Endometrium (tissue), 2 donors: Measurements from ENCODE around the gene SLCO2B1.

Experiments used
- FAIRE-seq: peaks from 2 replicates; lab custom pipeline; 2012; peaks lifted over from hg19 to GRCh38; lab: Jason Lieb, UNC
- donor health status: control.
- donor health status: control.

The SLCO2B1 gene

DNA sequence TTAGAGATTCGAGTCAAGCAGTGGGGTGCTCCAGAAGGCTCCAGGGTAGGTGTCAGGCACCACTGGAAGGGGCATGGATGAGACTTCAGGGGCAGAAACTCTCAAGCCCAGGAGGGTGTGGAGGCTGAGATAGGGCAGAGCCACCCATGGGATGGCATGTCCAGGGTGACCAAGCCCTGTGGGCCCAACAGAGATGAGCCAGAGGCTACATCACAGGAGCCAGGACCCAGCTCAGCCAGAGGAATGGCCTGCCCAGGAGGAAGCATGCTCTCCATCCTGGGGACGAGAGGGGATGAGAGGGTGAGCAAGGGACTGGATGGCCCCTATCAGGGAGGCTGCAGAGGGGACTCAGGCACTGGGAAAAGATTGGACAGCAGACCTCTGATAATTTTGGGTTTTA is 42.8 kb downstream of the SLCO2B1 start:
- no peak for FAIRE-seq

DNA sequence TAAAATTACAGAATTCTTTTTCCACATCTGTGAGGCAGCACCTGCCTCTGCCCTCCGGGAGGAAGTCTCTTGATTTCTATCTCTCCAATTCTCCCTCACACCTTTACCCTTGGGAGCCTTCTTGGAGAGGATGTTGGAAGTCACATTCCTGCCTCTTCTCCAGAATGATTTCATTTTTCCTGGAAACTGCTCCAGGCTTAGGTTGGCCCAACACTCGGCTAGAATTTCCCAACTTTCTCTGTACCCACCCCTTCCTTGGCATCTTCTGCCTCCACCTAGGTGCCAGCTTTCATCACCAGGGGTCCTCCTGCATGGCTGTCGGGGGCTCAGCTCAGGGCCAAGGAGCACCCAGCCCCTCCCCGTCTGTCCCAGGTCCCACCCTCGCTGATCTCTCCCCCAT is 43.2 kb downstream of the SLCO2B1 start:
- FAIRE-seq = no peak

DNA sequence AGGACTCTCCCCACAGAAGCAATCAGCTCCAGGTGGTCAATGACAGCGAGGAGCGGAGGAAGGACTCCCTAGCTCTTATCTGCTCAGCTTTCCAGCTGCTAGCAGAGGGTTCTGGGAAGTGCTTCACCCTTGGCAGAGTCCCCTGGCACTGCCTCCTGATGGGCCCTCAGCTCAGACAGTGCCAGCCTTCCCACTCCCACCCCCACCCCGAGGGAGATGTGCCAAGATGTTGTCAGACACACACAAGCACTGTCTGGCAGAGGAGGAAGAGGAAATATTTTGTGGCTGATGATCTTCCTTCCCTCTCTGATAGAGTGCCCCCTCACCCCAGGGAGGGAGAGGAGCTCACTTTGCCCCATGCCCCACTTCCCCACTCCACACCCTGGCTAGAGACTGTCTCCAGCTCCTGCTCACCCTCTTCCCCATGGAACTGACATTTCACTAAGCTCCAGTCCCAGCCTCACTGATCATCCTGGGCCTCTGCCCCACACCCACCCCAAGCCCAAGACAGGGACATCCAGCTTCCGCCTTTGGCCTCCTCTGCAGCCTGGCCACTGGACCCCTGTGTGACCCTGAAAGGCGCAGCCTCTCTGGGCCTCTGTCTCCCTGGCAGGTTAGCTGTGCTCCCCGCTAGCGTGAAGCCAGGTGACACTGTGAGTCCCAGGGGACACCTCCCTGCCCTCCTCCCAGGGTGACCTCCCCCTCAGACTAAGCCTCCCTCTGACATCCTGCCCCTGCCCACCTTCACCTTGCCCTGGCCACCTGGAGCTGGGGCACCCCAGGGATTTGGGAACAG is 44.5 kb downstream of the SLCO2B1 start:
- FAIRE-seq = no peak

DNA sequence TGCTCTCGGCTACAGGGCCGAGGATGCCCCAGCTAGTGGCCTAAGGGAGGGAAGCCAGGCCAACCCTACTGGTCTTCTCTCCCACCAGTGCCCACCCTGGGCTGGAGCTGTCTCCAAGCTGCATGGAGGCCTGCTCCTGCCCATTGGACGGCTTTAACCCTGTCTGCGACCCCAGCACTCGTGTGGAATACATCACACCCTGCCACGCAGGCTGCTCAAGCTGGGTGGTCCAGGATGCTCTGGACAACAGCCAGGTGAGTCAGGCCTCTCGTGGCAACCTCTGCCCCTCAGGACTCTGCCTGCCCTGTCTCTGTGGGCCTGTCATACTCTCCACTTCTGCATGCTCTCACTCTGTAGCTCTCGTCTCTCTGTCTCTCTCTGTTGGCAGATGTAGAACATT is 45.5 kb downstream of the SLCO2B1 start:
- no peak for FAIRE-seq

DNA sequence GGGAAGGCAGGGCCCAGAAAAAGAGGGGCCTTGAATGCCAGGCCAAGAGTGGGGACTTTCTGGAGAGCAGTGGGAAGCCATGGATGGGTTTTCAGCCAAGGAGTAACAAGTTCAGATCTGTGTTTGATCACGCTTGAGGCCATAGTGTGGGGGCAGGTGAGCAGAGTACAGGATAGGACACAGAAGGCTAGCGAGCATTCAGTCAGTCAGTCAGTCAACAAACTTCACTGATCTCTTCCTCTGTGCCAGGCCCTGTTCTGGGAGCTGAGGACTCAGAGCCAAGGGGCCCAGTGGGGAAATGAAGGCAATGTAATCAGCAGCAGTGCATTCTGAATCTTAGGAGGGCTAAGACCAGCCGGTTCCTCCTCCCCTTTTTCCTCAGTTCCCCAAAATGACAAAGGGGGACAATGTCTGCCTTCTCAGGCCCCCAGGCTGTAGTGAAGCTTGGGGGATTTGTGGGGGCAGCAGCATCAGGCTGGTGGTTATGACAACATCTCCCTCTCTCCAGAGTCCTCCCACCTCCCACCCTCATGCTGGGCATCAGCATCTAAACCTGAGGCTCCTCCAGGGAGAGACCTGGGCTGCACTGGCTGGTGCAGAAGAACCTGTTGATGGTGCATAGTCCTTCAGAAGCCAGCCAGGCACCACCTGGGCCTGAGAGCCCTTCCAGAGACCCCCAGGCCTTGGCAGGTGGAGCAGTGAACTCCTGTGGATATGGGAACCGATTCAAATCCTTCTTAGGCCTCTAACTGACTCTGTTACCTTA is 46.8 kb downstream of the SLCO2B1 start:
- FAIRE-seq = no peak

DNA sequence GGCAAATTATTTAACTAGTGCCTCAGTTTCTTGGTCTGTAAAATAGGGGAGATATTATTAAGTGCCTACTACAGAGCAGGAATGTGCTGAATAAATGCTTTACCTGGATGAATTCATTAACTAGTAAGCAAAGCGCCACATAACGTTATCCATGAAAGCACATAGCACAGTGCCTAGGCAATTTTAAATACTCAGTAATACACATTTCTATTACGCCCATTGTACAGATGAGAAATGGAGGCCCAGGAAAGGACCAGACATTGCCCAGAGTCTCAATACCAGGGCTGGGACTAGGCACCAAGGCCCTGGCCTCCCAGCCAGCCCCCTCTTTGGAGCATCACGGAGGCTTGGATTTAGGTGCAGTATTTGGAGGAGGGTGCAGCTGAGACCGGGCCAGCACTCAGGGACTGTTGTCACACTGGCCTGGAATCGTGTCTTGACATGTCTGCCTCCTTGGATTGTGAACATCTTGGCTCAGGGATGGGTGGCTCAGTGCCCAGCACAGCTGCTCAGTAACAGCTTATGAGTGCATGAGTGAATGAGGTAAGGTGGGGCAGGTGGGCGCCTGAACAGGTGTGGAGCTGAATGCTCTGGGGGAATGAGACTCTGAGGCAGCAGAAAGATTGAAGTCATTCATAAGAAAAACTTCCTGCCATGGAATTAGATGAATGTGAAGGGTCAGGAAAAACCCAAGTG is 47.5 kb downstream of the SLCO2B1 start:
- no peak for FAIRE-seq

DNA sequence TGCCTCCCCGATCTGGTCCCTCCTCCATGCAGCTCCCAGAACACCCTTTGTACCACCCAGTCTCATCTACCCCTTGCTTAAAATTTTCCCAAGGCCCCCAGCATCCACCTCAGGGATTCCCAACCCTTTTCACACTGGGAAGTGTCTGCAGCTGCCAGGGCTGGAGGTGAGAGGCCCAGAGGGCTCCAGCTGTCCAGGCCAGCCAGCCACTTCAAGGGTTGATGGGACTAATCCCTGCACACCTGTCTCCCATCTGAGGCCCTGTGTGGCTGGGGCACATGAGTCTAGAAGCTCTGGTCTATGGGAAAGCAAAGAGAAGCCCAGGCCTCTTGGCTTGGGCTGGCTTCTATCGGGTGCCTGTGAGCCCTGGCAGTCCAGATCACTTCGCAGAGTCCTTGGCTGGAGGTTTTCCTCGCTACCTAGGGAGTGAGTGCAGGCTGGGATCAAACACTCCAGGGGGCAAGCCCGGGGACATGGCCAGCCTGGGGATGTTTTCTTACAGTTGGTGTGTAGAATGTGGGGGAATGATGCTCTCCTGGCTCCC is 48.6 kb downstream of the SLCO2B1 start:
- FAIRE-seq = no peak

DNA sequence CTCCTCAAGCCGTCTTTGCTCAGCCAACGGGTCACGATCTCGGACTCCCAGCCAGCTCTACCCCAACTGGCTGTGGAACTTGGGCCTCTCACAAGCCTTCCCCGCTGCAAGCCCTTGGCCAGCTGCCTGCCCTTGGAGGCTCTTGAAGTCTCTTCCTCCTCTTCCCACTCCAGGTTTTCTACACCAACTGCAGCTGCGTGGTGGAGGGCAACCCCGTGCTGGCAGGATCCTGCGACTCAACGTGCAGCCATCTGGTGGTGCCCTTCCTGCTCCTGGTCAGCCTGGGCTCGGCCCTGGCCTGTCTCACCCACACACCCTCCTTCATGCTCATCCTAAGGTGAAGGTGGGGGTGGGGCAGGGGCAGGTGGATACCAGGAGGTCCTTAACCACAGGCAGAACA is 49.1 kb downstream of the SLCO2B1 start:
- no peak for FAIRE-seq

DNA sequence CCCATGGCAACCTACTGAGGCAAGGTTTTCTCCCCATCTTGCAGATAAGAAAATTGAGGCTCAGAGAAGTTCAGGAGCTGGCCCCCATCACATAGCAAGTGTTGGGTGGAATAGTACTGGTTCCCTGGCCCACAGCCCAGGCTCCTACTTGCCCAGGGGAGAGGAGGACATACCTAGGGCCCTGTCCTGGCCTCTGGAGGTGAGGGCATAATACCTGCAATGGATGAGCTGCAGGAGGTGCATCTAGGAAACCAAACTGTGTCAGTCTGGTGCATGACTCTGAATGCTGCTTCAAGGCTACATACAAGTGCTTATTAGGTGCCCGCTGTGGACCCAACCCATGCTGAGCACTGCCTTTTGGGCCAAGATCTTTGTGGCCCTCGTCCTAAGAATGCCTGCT is 49.6 kb downstream of the SLCO2B1 start:
- no peak for FAIRE-seq

DNA sequence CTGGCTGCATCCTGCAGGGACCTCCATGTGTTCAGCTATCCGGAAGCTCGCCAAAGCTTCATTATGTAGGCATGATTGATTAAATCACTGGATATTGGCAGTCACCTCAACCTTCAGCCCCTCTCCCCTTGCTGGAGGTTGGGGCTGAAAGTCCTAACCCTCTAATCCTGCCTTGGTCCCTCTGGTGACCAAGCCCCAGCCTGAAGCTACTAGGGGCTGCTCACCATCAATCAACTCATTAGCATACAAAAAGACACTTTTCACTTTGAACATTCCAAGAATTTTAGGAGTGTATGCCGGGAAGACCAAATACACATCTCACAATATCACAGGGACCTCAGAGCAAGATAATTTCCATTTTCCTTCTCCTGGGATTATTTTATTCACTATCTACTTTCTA is 50.9 kb downstream of the SLCO2B1 start:
- FAIRE-seq = no peak

DNA sequence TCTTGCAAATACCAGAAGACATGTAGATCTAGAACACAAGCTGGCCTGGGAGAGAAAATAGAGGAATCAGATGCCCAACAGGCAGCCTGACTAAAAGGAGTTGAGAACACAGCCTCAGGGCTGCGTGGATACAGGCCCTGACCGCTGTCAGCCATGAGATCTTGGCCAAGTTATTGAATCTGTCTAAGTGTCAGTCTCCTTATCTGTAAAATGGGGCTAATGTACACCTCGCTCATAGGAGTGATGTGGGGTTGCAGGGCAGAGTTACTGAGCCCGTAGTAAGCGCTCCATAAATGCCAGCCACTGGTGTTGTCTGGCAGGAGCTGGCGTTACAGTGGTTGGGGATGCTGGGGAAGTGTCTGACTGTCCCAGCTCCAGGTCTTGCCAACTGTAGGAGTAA is 51.3 kb downstream of the SLCO2B1 start:
- no peak for FAIRE-seq

DNA sequence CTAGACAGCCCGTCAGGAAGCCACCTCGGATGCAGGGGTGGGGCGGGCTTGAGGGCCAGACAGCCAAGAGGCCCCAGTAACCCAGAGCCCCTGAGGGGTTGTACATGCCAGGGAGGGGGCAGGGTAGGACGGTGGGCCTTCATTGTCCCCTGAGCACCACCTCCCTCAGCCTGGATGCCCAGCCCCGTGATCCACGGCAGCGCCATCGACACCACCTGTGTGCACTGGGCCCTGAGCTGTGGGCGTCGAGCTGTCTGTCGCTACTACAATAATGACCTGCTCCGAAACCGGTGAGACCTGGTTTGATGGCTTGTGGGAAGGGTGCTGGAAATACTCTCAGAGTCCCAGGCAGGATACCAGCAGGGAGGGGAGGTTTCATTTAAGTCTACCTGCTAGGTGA is 52.2 kb downstream of the SLCO2B1 start:
- FAIRE-seq = no peak

DNA sequence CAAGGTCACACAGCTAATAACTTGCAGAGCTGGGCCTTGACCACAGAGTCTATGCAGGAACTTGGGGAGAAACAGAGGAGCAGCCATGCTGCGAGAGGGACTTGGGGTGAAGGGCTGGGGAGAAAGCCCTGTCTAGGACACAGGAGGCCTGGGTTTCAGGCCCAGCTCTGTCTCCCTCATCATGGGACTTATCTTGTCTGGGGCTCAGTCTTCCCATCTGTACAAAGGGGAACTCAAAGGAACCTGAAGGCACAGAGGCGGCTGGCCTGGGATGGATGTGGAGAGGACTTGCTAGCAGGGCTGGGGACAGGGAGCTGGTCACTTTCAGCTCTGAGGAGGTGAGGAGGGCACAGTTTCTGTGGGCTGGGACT is 52.7 kb downstream of the SLCO2B1 start:
- FAIRE-seq = no peak

DNA sequence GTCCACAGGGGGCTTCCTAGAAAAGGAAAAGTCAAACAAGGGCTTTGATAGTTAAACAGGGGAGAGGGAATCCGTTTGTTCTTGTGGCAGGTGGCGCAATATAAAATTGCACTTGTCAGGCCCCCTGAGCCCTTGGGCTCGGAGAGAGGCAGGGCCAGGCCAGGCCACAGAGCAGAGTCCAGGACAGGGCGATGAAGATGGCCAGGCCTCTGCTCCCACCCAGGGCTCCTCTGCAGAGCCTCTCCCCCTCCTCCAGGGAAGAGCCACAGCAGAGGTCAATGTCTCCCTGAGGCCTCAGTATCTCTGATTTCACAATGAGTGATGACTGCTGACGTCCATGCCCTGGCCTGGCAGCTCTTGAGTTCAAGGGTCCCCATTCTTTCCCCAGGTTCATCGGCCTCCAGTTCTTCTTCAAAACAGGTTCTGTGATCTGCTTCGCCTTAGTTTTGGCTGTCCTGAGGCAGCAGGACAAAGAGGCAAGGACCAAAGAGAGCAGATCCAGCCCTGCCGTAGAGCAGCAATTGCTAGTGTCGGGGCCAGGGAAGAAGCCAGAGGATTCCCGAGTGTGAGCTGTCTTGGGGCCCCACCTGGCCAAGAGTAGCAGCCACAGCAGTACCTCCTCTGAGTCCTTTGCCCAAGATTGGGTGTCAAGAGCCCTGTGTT is 53.2 kb downstream of the SLCO2B1 start:
- FAIRE-seq = no peak

DNA sequence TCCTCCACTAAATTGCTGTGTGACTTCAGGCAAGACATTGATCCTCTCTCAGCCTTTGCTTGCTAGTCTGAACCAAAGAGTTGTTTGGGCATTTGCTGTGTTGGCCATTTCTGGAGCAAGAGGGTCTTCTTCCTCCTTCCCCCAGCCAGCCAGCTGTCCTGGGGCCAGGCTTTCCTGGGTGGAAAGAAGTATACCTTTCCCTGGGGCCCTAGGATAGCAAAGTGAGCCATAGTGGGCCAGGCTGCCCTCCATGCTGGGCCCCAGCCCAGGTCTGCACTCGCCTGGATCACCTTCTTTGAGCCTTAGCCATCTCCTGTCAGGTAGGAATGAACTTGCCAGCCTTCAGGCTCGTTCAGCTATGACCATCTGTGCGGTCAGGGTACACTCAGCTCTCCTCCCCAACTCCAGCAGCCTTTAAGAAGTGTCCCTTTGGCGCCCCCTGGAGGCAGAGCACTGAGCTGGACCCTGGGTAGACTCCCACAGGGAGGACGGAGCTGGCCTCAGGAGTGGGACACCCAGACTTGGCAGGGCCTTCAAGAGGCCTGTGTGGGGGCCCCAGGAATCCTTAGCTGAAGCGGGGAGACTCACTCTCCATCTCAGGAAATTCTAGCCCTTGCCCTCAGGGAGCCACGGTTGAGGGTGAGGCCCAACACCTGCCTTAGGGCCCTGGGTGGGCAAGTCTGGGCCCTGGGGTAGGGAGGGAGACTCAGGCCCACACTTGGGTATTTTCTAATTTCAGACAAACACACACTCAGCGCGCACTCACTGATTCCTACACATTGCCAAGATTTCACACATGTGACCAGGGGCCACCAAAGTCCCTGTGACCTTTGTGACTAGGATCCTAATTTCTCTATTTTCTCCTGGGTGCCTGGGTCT is 54.0 kb downstream of the SLCO2B1 start:
- FAIRE-seq = no peak

DNA sequence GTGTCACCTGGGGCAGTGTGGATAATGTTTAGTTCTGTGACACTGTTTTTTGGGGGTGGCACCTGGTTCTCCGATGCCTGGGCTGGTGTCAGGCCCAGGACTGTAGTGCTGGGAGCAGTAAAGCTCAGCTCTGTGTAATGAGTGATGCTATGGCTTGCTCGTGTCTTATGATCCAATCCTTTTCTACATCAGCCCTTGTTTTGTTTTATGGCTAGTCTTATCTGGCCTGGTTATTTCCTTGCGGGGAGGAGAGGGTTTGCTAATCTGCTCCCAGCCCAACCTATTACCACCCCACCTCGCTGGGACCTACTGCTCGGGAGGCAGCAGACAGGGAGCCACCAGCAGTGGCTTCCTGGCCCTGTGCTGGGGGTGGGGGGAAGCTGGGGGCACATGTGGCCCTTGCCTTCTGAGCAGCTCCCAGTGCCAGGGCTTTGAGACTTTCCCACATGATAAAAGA is 54.7 kb downstream of the SLCO2B1 start:
- FAIRE-seq = no peak

DNA sequence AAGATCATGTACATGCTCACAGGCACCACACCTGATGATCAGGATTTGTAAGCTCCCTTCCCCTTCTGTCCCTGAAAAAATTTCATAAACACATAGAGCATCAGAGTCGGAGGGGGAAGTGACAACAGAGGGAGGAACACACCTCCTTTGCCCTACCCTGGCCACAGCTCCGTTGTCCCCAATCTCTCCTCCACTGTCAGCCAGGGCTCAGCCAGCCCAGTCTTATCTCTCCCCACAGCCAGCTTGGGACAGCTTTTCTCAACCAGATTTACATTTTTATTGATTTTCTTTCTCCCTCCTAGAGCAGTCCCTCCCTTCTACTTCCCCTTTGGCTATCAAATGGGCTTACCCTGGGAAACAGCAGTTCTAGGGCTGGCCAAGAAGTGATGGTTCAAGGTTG is 57.5 kb downstream of the SLCO2B1 start:
- no peak for FAIRE-seq

DNA sequence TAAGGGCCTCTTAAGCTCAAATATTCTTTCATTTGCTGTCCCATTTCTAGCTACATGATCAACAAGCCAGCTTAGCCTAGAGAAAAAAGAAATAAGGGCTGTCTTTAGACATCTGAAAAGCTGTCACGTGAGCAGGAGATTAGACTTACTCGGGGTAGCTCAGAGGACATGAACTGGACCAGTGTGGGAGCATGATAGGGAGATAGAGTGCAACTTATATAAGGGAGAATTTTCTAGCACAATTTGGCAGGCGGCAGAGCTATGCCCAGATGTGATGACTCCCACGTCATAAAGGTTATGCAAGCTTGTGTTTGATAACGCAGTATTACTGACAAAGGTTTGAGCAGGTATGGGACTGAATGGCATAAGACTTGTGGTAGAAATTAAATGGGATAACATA is 61.5 kb downstream of the SLCO2B1 start:
- FAIRE-seq = no peak

DNA sequence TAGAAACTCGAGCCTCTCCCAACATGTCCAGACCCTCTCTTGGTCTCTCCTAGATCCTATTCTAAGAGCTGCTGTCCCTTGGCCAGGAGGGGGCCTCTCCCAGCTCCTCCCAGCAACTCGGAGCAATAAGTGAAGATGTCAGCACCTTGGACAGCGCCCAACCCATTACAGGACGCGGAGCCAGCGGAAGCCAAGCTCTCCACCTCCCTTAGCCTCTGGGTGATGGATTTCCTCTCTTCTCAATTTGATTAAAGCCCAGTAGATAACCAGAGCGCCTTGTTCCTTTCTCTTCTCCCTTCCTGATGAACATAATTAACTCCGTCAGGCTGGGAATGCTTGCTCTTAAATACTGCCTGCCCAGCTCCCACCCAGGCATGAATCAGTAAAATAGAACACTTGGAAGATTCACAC is 63.5 kb downstream of the SLCO2B1 start:
- no peak for FAIRE-seq

DNA sequence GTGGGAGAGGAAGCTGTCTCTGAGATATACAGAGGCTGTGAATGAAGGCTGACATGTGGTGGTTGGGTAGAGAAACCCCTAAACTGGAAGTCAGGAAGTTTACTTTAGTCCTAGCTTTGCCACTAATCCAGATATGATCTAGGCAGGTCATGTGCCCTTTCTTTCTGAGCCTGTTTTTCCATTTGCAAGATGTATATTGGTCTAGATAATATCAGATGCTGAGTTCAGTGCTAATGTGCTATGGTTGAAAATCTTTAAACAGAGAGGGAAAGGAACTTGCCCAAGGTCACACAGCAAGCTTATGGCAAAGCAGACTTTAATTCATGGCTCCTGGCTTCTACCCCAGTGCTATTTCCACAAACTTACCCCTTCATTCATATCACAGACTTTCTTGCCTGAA is 63.9 kb downstream of the SLCO2B1 start:
- FAIRE-seq = no peak

DNA sequence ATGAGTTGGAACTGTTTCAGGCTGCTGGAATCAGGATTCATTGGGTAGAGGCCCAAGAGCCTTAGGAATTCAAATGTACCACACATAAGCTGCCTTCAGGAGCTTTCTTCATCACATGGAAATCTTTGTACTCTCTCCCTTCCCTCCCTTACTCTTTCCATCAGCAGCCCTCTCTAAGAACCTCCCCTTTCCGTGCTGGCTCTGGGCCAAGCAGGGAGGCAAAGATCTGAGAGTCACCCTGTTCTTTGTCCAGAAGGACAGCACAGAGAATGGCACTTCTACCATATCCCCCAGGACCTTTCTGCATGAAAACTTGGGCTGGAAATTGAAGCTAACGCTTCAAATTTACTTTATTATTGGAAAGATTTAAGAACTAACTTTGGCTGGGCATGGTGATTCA is 69.0 kb downstream of the SLCO2B1 start:
- no peak for FAIRE-seq
